Measurements from ENCODE around the gene ATXN1.
A peak's percentile ranks its signal among the peaks of the same experiment; 100 is the strongest.

The ATXN1 gene

DNA sequence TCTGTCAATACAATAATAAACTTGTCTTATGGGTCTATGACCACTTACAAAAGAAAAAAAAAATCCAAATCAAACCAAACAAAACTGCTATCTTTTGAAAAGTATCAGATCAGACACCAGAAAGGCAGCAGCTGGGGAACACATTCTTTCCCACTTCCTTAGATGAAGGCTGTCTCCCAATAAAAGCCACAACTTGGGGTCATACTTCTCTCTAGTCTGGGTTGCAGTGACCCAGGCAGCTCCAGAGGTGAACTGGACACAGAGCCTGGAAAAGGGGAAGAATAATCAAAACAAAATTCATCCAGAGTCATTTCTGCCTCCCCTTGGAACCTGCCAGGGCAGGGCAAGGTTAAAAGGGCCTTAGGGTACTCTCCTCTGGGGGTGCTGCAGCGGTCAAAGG lies 19.1 kb downstream of the ATXN1 start:
- TF ChIP-seq, protein P1, sequence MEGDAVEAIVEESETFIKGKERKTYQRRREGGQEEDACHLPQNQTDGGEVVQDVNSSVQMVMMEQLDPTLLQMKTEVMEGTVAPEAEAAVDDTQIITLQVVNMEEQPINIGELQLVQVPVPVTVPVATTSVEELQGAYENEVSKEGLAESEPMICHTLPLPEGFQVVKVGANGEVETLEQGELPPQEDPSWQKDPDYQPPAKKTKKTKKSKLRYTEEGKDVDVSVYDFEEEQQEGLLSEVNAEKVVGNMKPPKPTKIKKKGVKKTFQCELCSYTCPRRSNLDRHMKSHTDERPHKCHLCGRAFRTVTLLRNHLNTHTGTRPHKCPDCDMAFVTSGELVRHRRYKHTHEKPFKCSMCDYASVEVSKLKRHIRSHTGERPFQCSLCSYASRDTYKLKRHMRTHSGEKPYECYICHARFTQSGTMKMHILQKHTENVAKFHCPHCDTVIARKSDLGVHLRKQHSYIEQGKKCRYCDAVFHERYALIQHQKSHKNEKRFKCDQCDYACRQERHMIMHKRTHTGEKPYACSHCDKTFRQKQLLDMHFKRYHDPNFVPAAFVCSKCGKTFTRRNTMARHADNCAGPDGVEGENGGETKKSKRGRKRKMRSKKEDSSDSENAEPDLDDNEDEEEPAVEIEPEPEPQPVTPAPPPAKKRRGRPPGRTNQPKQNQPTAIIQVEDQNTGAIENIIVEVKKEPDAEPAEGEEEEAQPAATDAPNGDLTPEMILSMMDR (conservative IDR thresholded peaks at IDR 0.05; ENCODE audit: low read depth, low read length) = no peak
- no peak overlapping the region for H3K4me3 ChIP-seq (ENCODE audit: low read length)
- no peak for DNase-seq (ENCODE audit: low read depth)

DNA sequence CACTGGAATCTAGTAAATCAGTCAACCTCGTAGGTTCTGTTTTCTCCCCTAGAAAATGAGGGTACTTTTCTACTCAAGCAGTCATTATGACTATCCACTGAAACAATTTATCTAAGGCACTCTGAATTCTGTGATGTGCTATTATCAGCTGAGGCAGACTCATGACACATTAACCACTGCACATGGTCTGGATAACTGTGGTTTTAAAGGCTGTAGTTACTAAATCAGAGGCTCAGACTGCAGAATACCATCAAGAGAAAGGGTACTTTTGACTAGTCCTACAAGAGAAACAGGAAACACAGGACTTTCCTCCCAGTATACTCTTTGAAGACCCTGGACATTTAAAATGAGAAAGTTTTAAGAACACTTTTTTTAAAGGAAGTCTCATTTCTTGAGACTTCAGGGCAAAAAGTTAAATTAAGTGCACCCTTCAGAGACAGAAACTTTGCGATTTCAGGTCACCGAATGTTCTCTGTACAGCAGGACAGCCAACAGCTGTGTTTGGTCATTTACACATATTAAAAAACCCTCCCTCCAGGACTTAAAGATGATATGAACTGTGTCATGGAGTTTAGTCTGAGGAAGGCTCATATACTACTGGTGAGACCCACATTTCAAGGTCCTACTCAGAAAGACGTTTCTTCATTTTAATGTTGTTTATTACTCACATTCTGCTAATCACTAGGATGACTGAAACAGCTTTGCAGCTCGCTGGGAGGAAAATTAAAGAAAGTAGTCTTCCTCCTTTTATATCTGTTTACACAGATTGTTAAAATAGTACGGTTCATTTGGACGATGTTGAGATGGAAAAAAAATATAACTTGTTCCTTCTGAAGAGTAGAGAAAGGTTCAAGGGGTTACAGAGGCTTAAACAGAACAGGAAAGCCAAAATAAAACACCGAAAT lies 19.9 kb downstream of the ATXN1 start:
- H3K4me3 ChIP-seq (ENCODE audit: low read length) = no peak overlapping the region
- TF ChIP-seq, protein P1 (conservative IDR thresholded peaks at IDR 0.05; ENCODE audit: low read depth, low read length) = no peak
- DNase-seq (ENCODE audit: low read depth) = peak; percentile 82

DNA sequence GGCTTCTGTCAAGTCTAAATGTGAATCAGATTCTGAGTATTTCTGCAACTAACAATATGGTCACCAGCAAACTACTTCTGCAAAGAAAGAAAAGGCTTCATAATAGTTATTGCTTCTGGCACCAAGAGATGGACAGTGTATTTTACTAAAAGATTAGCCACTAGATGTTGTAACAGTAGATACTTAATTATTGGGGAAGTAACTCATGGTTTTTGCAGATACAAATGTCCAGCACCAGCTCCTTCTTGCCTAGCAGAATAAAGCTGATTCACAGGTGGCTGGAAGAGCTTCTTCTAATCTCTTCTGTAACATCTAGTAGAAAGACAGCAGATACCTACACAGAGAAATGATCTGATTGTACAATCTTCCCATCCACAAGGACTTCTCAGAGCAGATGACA lies 21.2 kb downstream of the ATXN1 start:
- DNase-seq (ENCODE audit: low read depth) = no peak
- TF ChIP-seq, protein P1 (conservative IDR thresholded peaks at IDR 0.05; ENCODE audit: low read depth, low read length) = no peak
- H3K4me3 ChIP-seq (ENCODE audit: low read length) = no peak overlapping the region

DNA sequence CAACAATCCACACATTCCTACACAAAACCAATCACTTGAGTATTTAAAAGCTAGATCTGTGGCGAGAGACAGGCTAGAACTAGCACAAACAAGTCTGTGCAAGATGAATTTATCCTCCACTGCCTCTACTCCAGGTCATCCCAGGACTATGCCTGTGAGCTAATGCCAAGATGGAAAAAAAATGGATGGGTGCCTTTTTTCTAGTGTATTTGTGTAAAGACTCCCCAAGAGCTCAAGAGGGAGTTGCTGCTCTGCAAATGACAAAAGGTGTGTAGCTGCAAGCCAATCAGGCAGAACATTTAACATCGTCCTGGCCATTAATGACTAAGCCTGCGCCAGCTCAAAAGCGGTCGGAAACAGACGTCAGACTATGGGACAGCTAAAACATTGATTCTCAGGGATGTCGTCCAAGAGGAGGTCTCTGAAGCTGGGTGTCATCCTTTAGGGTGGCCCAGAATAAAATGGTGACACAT lies 21.9 kb downstream of the ATXN1 start:
- TF ChIP-seq, protein P1 (conservative IDR thresholded peaks at IDR 0.05; ENCODE audit: low read depth, low read length) = peak; percentile 4
- no peak overlapping the region for H3K4me3 ChIP-seq (ENCODE audit: low read length)
- DNase-seq (ENCODE audit: low read depth) = no peak

DNA sequence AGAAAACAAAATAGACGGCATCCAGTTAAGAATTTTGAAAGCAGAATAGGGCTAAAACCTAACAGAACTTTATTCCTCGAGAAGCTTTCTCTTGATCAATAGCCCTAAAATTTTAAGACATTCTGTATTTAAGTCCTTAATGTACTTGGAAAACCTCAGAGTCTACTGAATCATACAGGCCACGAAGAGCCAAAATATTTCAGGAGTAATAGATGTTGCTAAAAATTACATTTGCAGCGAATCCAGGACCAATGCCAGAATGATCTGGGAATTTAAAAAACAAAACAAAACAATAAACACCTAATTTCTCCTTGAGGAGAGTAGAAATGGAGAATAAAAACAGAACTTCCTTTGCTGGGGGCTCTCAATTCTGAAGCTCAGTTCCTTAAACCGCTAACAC lies 23.3 kb downstream of the ATXN1 start:
- H3K4me3 ChIP-seq (ENCODE audit: low read length) = no peak overlapping the region
- TF ChIP-seq, protein P1 (conservative IDR thresholded peaks at IDR 0.05; ENCODE audit: low read depth, low read length) = no peak
- no peak for DNase-seq (ENCODE audit: low read depth)

DNA sequence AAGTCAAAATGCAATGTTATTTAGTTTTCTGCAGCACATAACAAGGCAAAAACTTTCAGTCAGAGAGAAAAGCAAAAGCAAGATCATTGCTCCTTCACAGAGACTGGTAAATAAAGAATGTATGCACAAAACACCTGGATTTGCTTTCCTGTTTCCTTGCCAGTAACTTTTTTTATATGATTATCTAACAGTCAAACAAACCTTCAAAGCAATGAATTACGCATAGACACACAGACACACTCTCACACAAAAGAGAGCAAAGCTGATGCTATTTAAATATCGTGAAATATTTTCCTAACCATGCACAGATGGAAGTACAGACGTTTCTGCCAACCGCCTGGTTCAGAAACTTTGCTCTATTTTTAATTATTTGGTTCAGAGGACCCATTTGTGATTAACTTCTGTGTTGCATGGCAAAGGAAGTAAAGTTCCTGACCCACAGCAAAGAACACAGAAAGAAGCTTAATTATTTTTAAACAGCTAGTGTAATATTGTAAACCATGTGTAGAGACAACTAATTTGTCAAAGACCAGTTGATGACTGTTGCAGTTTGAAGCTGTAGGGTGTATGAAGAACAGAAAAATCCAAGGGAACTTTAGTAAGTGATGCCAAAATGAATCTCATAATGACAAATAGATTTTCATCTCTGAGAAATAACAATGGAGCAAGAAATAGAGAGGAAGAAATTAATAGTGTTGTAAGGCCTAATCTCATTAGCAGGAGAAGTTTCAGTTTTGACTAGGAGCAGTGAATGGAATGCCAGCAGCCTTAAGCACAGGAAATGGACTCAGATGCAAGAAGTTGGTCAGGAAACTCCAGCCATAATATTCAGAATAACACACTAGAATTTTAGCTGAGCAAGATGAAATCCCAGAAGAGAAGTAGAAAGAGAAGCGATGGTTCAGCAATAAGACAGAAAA lies 24.1 kb downstream of the ATXN1 start:
- DNase-seq (ENCODE audit: low read depth) = no peak
- TF ChIP-seq, protein P1 (conservative IDR thresholded peaks at IDR 0.05; ENCODE audit: low read depth, low read length) = no peak
- H3K4me3 ChIP-seq (ENCODE audit: low read length) = no peak overlapping the region
